Hepatocyte (in vitro differentiated cells): ENCODE results near the gene MADD. TPM values are rescaled to one million over a fixed set of nuclear protein-coding genes. Genes with fewer than 3 reads are reported as not detected.

Experiments
- DNase-seq: peaks from one replicate; pipeline ENCODE4 v3.0.0-alpha.2; 2016; ENCODE audit warnings: low spot score
- H2AFZ ChIP-seq: fragments of 200-600 bp; sonication (generic); 2 replicates; pipeline ENCODE4 v1.6.0; 2016; ENCODE audit warnings: antibody characterized with exemption, mild to moderate bottlenecking
- H3K27ac ChIP-seq: fragments of 200-600 bp; sonication (generic); 2 replicates; pipeline ENCODE4 v1.5.1; 2016; ENCODE audit warnings: mild to moderate bottlenecking
- H3K27me3 ChIP-seq: fragments of 200-600 bp; sonication (generic); 2 replicates; pipeline ENCODE4 v1.6.1; 2016
- H3K36me3 ChIP-seq: fragments of 200-600 bp; sonication (generic); replicated peaks from 2 replicates; pipeline ENCODE4 v1.5.1; 2016; ENCODE audit warnings: low read depth; ENCODE audit not compliant: insufficient read depth
- H3K4me1 ChIP-seq: fragments of 200-600 bp; sonication (generic); 2 replicates; pipeline ENCODE4 v1.5.1; 2016; ENCODE audit warnings: mild to moderate bottlenecking, moderate library complexity; ENCODE audit not compliant: insufficient read depth
- H3K4me2 ChIP-seq: fragments of 200-600 bp; sonication (generic); 2 replicates; pipeline ENCODE4 v1.6.0; 2016
- H3K4me3 ChIP-seq: fragments of 200-600 bp; sonication (generic); 2 replicates; pipeline ENCODE4 v1.5.1; 2016; ENCODE audit warnings: mild to moderate bottlenecking
- H3K79me2 ChIP-seq: fragments of 200-600 bp; sonication (generic); 2 replicates; pipeline ENCODE4 v1.6.0; 2017; ENCODE audit warnings: mild to moderate bottlenecking
- H3K9me2 ChIP-seq: fragments of 200-600 bp; sonication (generic); replicated peaks from 2 replicates; pipeline ENCODE4 v1.6.0; 2017; ENCODE audit warnings: mild to moderate bottlenecking; ENCODE audit not compliant: insufficient read depth
- H3K9me3 ChIP-seq: fragments of 200-600 bp; sonication (generic); 2 replicates; pipeline ENCODE4 v1.5.1; 2016; ENCODE audit warnings: low read depth, mild to moderate bottlenecking
- H4K20me1 ChIP-seq: fragments of 200-600 bp; sonication (generic); 2 replicates; pipeline ENCODE4 v1.6.0; 2016; ENCODE audit warnings: mild to moderate bottlenecking; ENCODE audit not compliant: insufficient read depth, poor library complexity, severe bottlenecking
- EZH2 ChIP-seq: fragments of 200-600 bp; sonication (generic); IDR thresholded peaks from 2 replicates; pipeline ENCODE4 v1.6.1; 2016; ENCODE audit warnings: antibody characterized with exemption, mild to moderate bottlenecking, borderline replicate concordance
- EZH2phosphoT487 ChIP-seq: fragments of 200-600 bp; sonication (generic); IDR thresholded peaks from one replicate; pipeline ENCODE4 v1.6.1; 2018; ENCODE audit warnings: antibody characterized with exemption, mild to moderate bottlenecking, low read depth, moderate library complexity; ENCODE audit not compliant: unreplicated experiment, severe bottlenecking
- WGBS: methylation state at CpG from one replicate; pipeline ENCODE4 v1.1.6; 2016; ENCODE audit warnings: low lambda C conversion rate; ENCODE audit errors: missing lambda C conversion rate; 5-methylcytosine and 5-hydroxymethylcytosine counted together
- polyA plus RNA-seq: library from polyadenylated mRNA; unstranded; fragments of >200 nt; fragmentation: Nextera tagmentation; extraction: Ambion mirVana; gene quantifications from 2 replicates; pipeline ENCODE4 v1.2.1, GENCODE V29; 2016
- total RNA-seq: library from RNA; depleted of rRNA; stranded (reverse); fragments of >200 nt; gene quantifications from 2 replicates; pipeline ENCODE4 v1.2.3, GENCODE V29; 2014
- TF ChIP-seq, protein P1 (sequence below): fragments of 200-600 bp; sonication (generic); IDR thresholded peaks from 2 replicates; pipeline ENCODE4 v1.5.1; 2016; ENCODE audit warnings: antibody characterized with exemption, mild to moderate bottlenecking; ENCODE audit not compliant: poor library complexity

Gene MADD
- total and polyA plus RNA-seq, 2 experiments from 2014 or later = 17.6 to 19.1 TPM

DNA sequence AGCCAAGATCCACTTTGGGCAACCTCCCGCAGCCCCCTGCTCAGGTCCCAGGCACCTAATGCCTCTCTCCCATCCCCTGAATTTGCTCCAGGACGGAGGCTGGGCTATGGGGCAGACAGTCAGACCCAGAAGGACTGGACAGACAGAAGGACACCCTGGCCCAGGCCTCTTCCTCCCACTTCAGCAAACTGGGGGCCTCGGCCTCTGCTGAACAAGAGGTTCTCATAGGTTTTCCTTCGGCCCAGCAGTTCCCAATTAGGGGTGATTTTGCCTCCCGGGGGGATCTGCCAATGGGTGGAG, 104.7 kb downstream of the MADD start:
- Histone ChIP-seq H3K27ac (no peak overlapping the region), H2AFZ (no peak overlapping the region), H3K79me2 (no peaks in the 10 kb centered on the region), H3K9me3 (no peaks in the 10 kb centered on the region), H3K9me2 (no peaks in the 10 kb centered on the region), H4K20me1 (no peaks in the 10 kb centered on the region), H3K36me3 (no peaks in the 10 kb centered on the region), H3K4me2 (no peak overlapping the region), H3K4me1 (no peaks in the 10 kb centered on the region), H3K4me3 (no peak overlapping the region), H3K27me3 (no peaks in the 10 kb centered on the region)
- TF ChIP-seq EZH2phosphoT487 = no peak
- no peak for TF ChIP-seq EZH2
- TF ChIP-seq, protein P1, sequence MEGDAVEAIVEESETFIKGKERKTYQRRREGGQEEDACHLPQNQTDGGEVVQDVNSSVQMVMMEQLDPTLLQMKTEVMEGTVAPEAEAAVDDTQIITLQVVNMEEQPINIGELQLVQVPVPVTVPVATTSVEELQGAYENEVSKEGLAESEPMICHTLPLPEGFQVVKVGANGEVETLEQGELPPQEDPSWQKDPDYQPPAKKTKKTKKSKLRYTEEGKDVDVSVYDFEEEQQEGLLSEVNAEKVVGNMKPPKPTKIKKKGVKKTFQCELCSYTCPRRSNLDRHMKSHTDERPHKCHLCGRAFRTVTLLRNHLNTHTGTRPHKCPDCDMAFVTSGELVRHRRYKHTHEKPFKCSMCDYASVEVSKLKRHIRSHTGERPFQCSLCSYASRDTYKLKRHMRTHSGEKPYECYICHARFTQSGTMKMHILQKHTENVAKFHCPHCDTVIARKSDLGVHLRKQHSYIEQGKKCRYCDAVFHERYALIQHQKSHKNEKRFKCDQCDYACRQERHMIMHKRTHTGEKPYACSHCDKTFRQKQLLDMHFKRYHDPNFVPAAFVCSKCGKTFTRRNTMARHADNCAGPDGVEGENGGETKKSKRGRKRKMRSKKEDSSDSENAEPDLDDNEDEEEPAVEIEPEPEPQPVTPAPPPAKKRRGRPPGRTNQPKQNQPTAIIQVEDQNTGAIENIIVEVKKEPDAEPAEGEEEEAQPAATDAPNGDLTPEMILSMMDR = no peak
- WGBS = 79% methylated on average over 5 of the region's 5 CpGs
- DNase-seq = no peak

DNA sequence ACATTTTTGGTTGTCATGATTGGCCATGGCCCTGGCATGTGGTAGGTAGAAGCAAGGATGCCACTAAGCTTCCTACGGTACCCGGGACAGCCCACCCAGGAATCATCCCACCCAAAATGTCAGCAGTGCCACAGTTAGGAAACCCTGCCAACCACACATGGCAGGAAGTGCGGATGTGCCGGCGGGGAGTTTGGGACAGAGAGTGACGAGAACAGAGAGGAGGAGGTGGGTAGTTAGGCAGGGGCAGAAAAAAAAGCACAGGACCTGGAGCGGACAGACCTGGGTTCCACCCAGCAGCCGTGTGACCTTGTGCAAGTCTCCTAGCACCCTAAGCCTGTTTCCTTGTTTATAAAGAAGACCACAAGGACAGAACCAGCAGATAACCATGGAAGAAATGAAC, 105.1 kb downstream of the MADD start:
- no peak overlapping the region for H2AFZ ChIP-seq
- H3K4me2 ChIP-seq = no peak overlapping the region
- H3K27me3 ChIP-seq = no peaks in the 10 kb centered on the region
- no peaks in the 10 kb centered on the region for H3K4me1 ChIP-seq
- no peak for DNase-seq
- no peaks in the 10 kb centered on the region for H4K20me1 ChIP-seq
- H3K9me2 ChIP-seq = no peaks in the 10 kb centered on the region
- 98% methylated on average over 8 of the region's 8 CpGs for WGBS
- no peaks in the 10 kb centered on the region for H3K9me3 ChIP-seq
- no peaks in the 10 kb centered on the region for H3K36me3 ChIP-seq
- H3K4me3 ChIP-seq = no peak overlapping the region
- H3K79me2 ChIP-seq = no peaks in the 10 kb centered on the region
- H3K27ac ChIP-seq = no peak overlapping the region
- TF ChIP-seq EZH2phosphoT487 (no peak), EZH2 (no peak)
- TF ChIP-seq, protein P1 = no peak

DNA sequence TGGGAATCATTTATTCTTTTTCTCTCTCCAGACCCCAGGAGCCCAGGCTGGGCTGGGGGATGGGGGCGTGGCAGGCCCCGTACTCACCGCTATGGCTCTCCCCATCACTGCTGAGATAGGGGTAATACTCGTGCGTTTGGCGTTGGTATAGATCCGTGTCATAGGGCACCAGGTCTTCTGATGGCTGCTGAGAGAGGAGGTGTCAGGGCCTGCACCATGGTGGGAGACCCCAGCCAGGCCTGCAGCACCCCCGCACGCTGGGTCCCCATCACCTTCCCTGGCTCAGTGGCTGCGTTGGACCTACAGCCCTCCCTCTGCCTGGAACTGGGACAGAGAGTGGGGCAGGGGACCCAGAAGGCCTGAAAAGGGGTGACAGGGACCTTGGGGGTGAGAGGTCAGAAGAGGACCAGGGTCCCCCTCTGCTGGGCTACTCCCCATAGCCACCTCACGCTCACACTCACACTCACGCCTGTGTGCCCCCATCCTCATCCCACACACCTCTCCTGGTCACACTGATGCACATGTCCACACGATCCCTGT, 105.7 kb downstream of the MADD start:
- Histone ChIP-seq H3K4me1 (no peaks in the 10 kb centered on the region), H3K9me3 (no peaks in the 10 kb centered on the region), H3K4me2 (no peak overlapping the region), H2AFZ (no peak overlapping the region), H3K79me2 (no peaks in the 10 kb centered on the region), H3K4me3 (no peak overlapping the region), H3K27ac (no peak overlapping the region), H3K36me3 (no peaks in the 10 kb centered on the region), H3K9me2 (no peaks in the 10 kb centered on the region), H4K20me1 (no peaks in the 10 kb centered on the region), H3K27me3 (no peaks in the 10 kb centered on the region)
- DNase-seq = no peak
- 95% methylated on average over 13 of the region's 13 CpGs for WGBS
- TF ChIP-seq EZH2 = no peak
- TF ChIP-seq EZH2phosphoT487 = no peak
- TF ChIP-seq, protein P1 = no peak

DNA sequence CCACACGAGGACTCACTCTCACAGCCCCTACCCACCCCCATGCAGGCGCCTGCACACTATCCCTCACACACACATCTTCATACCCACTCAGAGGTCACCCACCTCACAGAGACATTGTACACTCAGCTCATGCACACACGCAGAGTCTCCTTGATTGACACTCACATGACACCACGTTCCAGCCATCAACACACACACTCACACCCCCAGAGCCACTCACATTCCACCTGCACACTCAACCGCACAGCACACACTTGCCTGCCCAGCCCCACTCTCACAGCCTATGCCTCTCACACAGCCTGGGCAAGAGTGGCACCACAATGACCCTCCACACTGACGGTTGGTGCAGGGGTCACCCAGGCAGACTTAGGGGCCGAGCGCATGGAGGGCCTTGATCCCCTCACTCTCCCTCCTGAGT, 106.2 kb downstream of the MADD start:
- no peaks in the 10 kb centered on the region for H3K9me2 ChIP-seq
- H2AFZ ChIP-seq = no peak overlapping the region
- no peak for DNase-seq
- no peaks in the 10 kb centered on the region for H3K4me1 ChIP-seq
- no peak overlapping the region for H3K4me3 ChIP-seq
- TF ChIP-seq EZH2phosphoT487 (no peak), EZH2 (no peak)
- TF ChIP-seq, protein P1 = no peak
- WGBS = 79% methylated on average over 5 of the region's 8 CpGs
- no peaks in the 10 kb centered on the region for H3K27me3 ChIP-seq
- H3K4me2 ChIP-seq = no peak overlapping the region
- H3K36me3 ChIP-seq = no peaks in the 10 kb centered on the region
- no peaks in the 10 kb centered on the region for H3K79me2 ChIP-seq
- no peak overlapping the region for H3K27ac ChIP-seq
- no peaks in the 10 kb centered on the region for H4K20me1 ChIP-seq
- no peaks in the 10 kb centered on the region for H3K9me3 ChIP-seq
